OCI-LY3 (cell line): ENCODE data around the gene DGKG.

Experiments used
- CTCF ChIP-seq: fragments of 200-600, 300-600 bp; sonication (generic); IDR thresholded peaks from 2 replicates; pipeline ENCODE4 v1.5.1; 2014; ENCODE audit warnings: antibody characterized with exemption, low read length, low read depth
- EZH2phosphoT487 ChIP-seq: fragments of 200-600 bp; shearing (Covaris generic); IDR thresholded peaks from 2 replicates; pipeline ENCODE4 v1.6.1; 2018; ENCODE audit warnings: antibody characterized with exemption, mixed run types, low read depth

GRCh38 chr3:186172353-186172752 is 189.7 kb downstream of the DGKG start:
- TF ChIP-seq CTCF (no peak), EZH2phosphoT487 (no peak)
